Tibial artery (tissue), 4 donors: ENCODE data around the gene DDO.
A peak's percentile ranks its signal among the peaks of the same experiment; 100 is the strongest.

Experiments
- DNase-seq, 2 donors: peaks; one replicate each; pipeline ENCODE4 v3.0.0-alpha.2; 2019
- H3K27ac ChIP-seq, 2 donors: fragments of 200-600 bp; sonication (generic) in 1 of 2; 1 replicate in 1 of 2; 2 replicates in 1 of 2; pipeline ENCODE4 v1.5.1; 2018 to 2019; ENCODE audit warnings: mild to moderate bottlenecking in 1 of 2
- H3K27me3 ChIP-seq, 2 donors: fragments of 200-600 bp; sonication (generic) in 1 of 2; one replicate each; pipeline versions ENCODE4 v1.5.1 to v1.6.0; 2016 to 2019
- H3K36me3 ChIP-seq, 3 donors: fragments of 200-600 bp; sonication (generic) in 2 of 3; one replicate each; pipeline ENCODE4 v1.5.1; 2016 to 2019; ENCODE audit warnings: mild to moderate bottlenecking in 2 of 3
- H3K4me1 ChIP-seq, 4 donors: fragments of 200-600 bp; sonication (generic) in 2 of 4; 1 replicate in 3 of 4; 2 replicates in 1 of 4; pipeline ENCODE4 v1.5.1; 2016 to 2019
- H3K4me3 ChIP-seq, 2 donors: fragments of 200-600 bp; sonication (generic) in 1 of 2; 1 replicate in 1 of 2; 2 replicates in 1 of 2; pipeline ENCODE4 v1.5.1; 2018 to 2019; ENCODE audit warnings: mild to moderate bottlenecking in 2 of 2
- H3K9me3 ChIP-seq, 3 donors: fragments of 200-600 bp; sonication (generic) in 1 of 3; one replicate each; pipeline ENCODE4 v1.5.1; 2016 to 2019
- CTCF ChIP-seq, 2 experiments: fragments of 200-600 bp in 1 of 2; fragments of 450-650 bp in 1 of 2; IDR thresholded peaks; one replicate each; pipeline ENCODE4 v1.5.1; 2017 to 2019; ENCODE audit warnings: antibody characterized with exemption in 2 of 2, mild to moderate bottlenecking in 1 of 2, moderate library complexity in 1 of 2
- intact Hi-C: fragments of 100-400 bp; cut with DNase I; formaldehyde crosslinking; loops from one replicate; pipeline ENCODE4 v1.15.0; 2023; ENCODE audit warnings: low total_unique reads

The DDO gene

DNA sequence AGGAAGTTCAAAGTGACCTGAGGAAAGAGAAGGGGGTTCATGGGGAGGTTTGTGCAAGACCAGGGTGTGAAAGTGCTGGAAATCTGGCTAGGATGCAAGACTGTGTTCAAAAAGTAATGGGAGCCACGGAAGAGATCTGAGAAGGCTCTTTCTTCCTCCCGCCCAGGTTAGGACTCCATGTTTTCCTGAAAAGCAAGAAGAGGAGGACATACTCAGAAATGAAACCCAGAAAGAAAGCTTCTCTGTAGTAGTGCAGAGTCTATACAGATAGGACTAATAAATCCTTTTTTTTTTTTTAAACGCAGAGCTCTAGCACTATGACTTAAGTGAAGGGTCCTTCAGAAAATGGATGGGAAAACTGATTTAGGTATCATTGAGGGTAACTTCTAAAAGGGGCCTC lies 3.2 kb upstream of the DDO start:
- H3K27ac ChIP-seq, result no peak overlapping the region
- intact Hi-C loops, result no loop called here
- TF ChIP-seq CTCF (IDR thresholded peaks at IDR 0.05), result no peak
- H3K36me3 ChIP-seq, result no peaks in the 10 kb centered on the region
- no peaks in the 10 kb centered on the region for H3K27me3 ChIP-seq
- no peak overlapping the region for H3K4me3 ChIP-seq
- H3K9me3 ChIP-seq, result no peaks in the 10 kb centered on the region
- DNase-seq, result no peak
- peaks cover 0 to 21% (median 17%) of the 10 kb centered on the region in 4 donors for H3K4me1 ChIP-seq

DNA sequence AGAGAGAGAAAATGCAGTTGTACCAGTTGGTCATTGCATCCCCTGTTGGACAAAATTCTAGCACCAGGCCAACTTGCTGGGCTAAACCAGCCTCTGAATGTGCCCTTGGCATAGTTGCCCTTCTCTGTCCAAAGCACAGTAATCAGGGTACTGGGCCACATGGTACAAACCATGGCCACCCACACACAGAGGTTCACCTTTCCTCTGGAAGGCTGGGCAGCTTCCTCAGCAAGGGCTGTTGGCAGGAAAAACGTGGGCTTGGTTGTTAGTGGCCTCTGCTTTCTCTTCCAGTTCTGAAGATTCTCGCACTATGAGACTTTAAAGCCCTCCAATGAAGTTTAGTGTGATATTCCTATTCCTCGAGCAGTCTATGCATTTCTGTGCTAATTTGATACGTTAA lies 706 bp downstream of the DDO start:
- H3K27me3 ChIP-seq, result no peaks in the 10 kb centered on the region
- peak overlapping the region; percentile 46 to 50 for H3K4me3 ChIP-seq
- no peak for TF ChIP-seq CTCF (IDR thresholded peaks at IDR 0.05)
- no peaks in the 10 kb centered on the region for H3K36me3 ChIP-seq
- no peaks in the 10 kb centered on the region for H3K9me3 ChIP-seq
- peaks cover 0 to 21% (median 17%) of the 10 kb centered on the region in 4 donors for H3K4me1 ChIP-seq
- DNase-seq, result no peak
- H3K27ac ChIP-seq, result peak overlapping the region; percentile 75 to 79
- intact Hi-C loops, result no loop called here

- no peak overlapping the region for H3K27ac ChIP-seq
- H3K27me3 ChIP-seq, result no peaks in the 10 kb centered on the region
- H3K4me3 ChIP-seq, result no peak overlapping the region
- DNase-seq, result no peak
- intact Hi-C loops, result no loop called here
- no peaks in the 10 kb centered on the region for H3K9me3 ChIP-seq
- peaks cover 0 to 5% (median 0%) of the 10 kb centered on the region in 3 donors for H3K36me3 ChIP-seq
- peaks cover 0 to 21% (median 17%) of the 10 kb centered on the region in 4 donors for H3K4me1 ChIP-seq
- TF ChIP-seq CTCF (IDR thresholded peaks at IDR 0.05), result no peak
Observed at GRCh38 chr6:110412360-110412759, 3.0 kb downstream of the DDO start.

- Histone ChIP-seq H3K4me1 (peaks cover 0 to 12% (median 7%) of the 10 kb centered on the region in 4 donors), H3K27ac (no peak overlapping the region), H3K27me3 (no peaks in the 10 kb centered on the region), H3K36me3 (peaks cover 0 to 16% (median 0%) of the 10 kb centered on the region in 3 donors), H3K4me3 (no peak overlapping the region), H3K9me3 (no peaks in the 10 kb centered on the region)
- DNase-seq, result no peak
- TF ChIP-seq CTCF (IDR thresholded peaks at IDR 0.05), result no peak
- intact Hi-C loops, result no loop called here
Observed at GRCh38 chr6:110410511-110410910, 4.9 kb downstream of the DDO start.

DNA sequence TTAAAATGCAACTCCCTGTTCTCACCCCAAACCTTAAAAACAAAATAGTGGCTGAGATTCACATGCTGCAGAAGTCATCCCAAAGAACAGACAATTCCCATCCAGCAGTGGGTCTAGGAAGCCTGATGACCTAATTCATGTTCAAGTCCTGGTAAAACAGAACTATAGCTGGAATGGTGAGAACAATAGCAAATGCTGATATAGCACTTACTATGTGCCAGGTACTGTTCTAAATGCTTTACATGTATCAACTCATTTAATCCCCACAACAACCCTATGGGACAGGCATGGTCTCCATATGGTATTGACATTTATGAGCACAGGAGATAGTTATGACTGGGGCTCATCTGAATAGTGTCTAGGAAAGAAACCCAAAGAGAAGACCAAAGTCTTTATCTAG lies 5.6 kb downstream of the DDO start:
- Histone ChIP-seq H3K36me3 (peaks cover 0 to 16% (median 0%) of the 10 kb centered on the region in 3 donors), H3K27ac (no peak overlapping the region), H3K4me1 (peaks cover 0 to 7% (median 4%) of the 10 kb centered on the region in 4 donors), H3K9me3 (no peaks in the 10 kb centered on the region), H3K4me3 (no peak overlapping the region), H3K27me3 (no peaks in the 10 kb centered on the region)
- no peak for DNase-seq
- intact Hi-C loops, result no loop called here
- TF ChIP-seq CTCF (IDR thresholded peaks at IDR 0.05), result no peak

DNA sequence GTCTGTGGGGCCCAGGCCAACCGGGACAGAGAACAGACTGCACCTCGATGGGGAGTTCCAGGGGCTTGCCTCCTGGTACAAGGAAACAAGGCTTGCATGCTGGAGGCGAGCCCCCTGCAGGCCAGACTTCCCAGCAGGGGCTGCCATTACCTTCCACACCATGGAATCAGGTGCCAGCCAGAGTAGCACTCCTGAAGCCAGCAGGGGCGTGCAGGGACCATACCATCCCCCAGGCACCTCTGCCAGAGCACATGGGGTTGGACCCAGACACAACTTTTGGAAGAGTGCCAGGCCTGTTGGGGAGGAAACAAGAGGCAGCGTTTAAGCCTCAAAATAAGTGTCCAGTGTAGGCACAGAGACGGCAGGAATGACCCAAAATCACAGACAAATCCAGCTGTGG lies 6.5 kb downstream of the DDO start:
- Histone ChIP-seq H3K27ac (no peak overlapping the region), H3K4me3 (no peak overlapping the region), H3K4me1 (peaks cover 0 to 3% (median 0%) of the 10 kb centered on the region in 4 donors), H3K27me3 (no peaks in the 10 kb centered on the region), H3K36me3 (peaks cover 0 to 16% (median 0%) of the 10 kb centered on the region in 3 donors), H3K9me3 (no peaks in the 10 kb centered on the region)
- no peak for DNase-seq
- intact Hi-C loops, result no loop called here
- TF ChIP-seq CTCF (IDR thresholded peaks at IDR 0.05), result no peak
